ENCODE results near the gene SENP2.

SENP2 gene

DNA sequence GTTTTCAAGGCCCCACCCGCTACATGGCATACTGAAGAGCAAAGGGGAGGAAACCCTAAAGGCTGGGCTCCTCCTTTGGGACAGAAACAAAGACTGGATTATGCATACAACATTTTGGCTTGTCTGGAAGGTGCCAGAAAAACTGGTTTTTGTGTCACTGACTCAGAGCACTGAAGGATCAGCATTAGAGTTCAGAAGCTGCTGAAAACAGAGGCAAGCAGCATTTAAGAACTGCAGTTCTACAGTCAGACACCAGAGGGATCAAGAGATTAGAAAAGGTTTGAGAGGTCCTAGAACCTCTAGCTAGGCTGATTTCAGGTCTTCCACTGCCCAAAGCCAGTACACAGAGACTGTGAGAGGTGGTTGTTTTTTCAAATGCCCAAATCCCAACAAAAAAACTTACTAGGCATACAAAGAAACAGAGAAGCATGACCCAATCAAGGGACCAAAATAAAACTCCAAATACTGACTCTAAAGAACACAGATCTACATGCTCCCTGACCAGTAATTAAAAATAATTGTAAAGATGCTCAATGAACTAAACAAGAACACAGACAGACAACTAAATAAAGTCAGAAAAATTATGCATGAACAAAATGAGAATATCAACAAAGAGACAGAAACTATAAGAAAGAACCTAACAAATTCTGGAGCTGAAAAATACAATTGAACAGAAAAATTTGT is 91.2 kb downstream of the SENP2 start:
- TF ChIP-seq, protein P1, sequence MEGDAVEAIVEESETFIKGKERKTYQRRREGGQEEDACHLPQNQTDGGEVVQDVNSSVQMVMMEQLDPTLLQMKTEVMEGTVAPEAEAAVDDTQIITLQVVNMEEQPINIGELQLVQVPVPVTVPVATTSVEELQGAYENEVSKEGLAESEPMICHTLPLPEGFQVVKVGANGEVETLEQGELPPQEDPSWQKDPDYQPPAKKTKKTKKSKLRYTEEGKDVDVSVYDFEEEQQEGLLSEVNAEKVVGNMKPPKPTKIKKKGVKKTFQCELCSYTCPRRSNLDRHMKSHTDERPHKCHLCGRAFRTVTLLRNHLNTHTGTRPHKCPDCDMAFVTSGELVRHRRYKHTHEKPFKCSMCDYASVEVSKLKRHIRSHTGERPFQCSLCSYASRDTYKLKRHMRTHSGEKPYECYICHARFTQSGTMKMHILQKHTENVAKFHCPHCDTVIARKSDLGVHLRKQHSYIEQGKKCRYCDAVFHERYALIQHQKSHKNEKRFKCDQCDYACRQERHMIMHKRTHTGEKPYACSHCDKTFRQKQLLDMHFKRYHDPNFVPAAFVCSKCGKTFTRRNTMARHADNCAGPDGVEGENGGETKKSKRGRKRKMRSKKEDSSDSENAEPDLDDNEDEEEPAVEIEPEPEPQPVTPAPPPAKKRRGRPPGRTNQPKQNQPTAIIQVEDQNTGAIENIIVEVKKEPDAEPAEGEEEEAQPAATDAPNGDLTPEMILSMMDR (IDR thresholded peaks at IDR 0.05), result no peak
- Histone ChIP-seq H3K27ac (no peak overlapping the region), H3K4me3 (no peak overlapping the region)
- no peak for DNase-seq (ENCODE audit: low spot score)

DNA sequence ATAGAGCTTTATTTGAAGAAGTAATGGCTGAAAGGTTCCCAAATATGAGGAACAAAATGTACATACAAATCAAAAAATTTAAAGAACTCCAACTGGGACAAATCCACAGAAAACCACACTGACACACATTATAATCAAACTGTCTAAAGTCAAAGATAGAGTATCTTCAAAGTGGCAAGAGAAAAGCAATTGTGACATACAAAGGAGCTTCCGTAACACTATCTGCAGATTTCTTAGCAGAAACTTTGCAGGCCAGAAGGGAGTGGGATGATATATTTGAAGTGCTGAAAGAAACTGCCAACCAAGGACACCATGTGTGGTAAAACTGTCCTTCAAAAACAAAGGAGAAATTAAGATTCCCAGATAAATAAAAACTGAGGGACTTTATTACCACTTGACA is 91.9 kb downstream of the SENP2 start:
- DNase-seq (ENCODE audit: low spot score), result no peak
- TF ChIP-seq, protein P1 (IDR thresholded peaks at IDR 0.05), result no peak
- Histone ChIP-seq H3K27ac (no peak overlapping the region), H3K4me3 (no peak overlapping the region)

DNA sequence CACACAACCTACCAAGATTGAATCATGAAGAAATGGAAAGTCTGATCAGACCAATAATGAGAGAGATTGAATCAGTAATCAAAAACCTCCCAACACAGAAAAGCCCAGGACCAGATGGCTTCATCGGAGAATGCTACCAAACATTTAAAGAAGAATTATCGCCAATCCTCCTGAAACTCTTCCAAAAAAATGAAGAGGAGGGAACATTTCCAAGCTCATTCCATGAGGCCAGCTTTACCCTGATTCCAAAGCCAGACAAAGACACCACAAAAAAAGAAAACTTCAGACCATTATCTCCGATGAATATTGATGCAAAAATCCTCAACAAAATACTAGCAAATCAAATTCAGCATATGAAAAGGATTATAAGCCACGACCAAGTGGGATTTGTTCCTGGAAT is 94.1 kb downstream of the SENP2 start:
- Histone ChIP-seq H3K27ac (no peak overlapping the region), H3K4me3 (no peak overlapping the region)
- DNase-seq (ENCODE audit: low spot score), result no peak
- TF ChIP-seq, protein P1 (IDR thresholded peaks at IDR 0.05), result no peak

Data from coronary artery (tissue), 2 donors.